Hepatocyte (in vitro differentiated cells): ENCODE data around the gene EIPR1. TPM values are rescaled to one million over a fixed set of nuclear protein-coding genes. Genes with fewer than 3 reads are reported as not detected.

Experiments used
- DNase-seq: peaks from one replicate; pipeline ENCODE4 v3.0.0-alpha.2; 2016; ENCODE audit warnings: low spot score
- H2AFZ ChIP-seq: fragments of 200-600 bp; sonication (generic); 2 replicates; pipeline ENCODE4 v1.6.0; 2016; ENCODE audit warnings: antibody characterized with exemption, mild to moderate bottlenecking
- H3K27ac ChIP-seq: fragments of 200-600 bp; sonication (generic); 2 replicates; pipeline ENCODE4 v1.5.1; 2016; ENCODE audit warnings: mild to moderate bottlenecking
- H3K27me3 ChIP-seq: fragments of 200-600 bp; sonication (generic); 2 replicates; pipeline ENCODE4 v1.6.1; 2016
- H3K36me3 ChIP-seq: fragments of 200-600 bp; sonication (generic); replicated peaks from 2 replicates; pipeline ENCODE4 v1.5.1; 2016; ENCODE audit warnings: low read depth; ENCODE audit not compliant: insufficient read depth
- H3K4me1 ChIP-seq: fragments of 200-600 bp; sonication (generic); 2 replicates; pipeline ENCODE4 v1.5.1; 2016; ENCODE audit warnings: mild to moderate bottlenecking, moderate library complexity; ENCODE audit not compliant: insufficient read depth
- H3K4me2 ChIP-seq: fragments of 200-600 bp; sonication (generic); 2 replicates; pipeline ENCODE4 v1.6.0; 2016
- H3K4me3 ChIP-seq: fragments of 200-600 bp; sonication (generic); 2 replicates; pipeline ENCODE4 v1.5.1; 2016; ENCODE audit warnings: mild to moderate bottlenecking
- H3K79me2 ChIP-seq: fragments of 200-600 bp; sonication (generic); 2 replicates; pipeline ENCODE4 v1.6.0; 2017; ENCODE audit warnings: mild to moderate bottlenecking
- H3K9me2 ChIP-seq: fragments of 200-600 bp; sonication (generic); replicated peaks from 2 replicates; pipeline ENCODE4 v1.6.0; 2017; ENCODE audit warnings: mild to moderate bottlenecking; ENCODE audit not compliant: insufficient read depth
- H3K9me3 ChIP-seq: fragments of 200-600 bp; sonication (generic); 2 replicates; pipeline ENCODE4 v1.5.1; 2016; ENCODE audit warnings: low read depth, mild to moderate bottlenecking
- H4K20me1 ChIP-seq: fragments of 200-600 bp; sonication (generic); 2 replicates; pipeline ENCODE4 v1.6.0; 2016; ENCODE audit warnings: mild to moderate bottlenecking; ENCODE audit not compliant: insufficient read depth, poor library complexity, severe bottlenecking
- EZH2 ChIP-seq: fragments of 200-600 bp; sonication (generic); IDR thresholded peaks from 2 replicates; pipeline ENCODE4 v1.6.1; 2016; ENCODE audit warnings: antibody characterized with exemption, mild to moderate bottlenecking, borderline replicate concordance
- EZH2phosphoT487 ChIP-seq: fragments of 200-600 bp; sonication (generic); IDR thresholded peaks from one replicate; pipeline ENCODE4 v1.6.1; 2018; ENCODE audit warnings: antibody characterized with exemption, mild to moderate bottlenecking, low read depth, moderate library complexity; ENCODE audit not compliant: unreplicated experiment, severe bottlenecking
- WGBS: methylation state at CpG from one replicate; pipeline ENCODE4 v1.1.6; 2016; ENCODE audit warnings: low lambda C conversion rate; ENCODE audit errors: missing lambda C conversion rate; 5-methylcytosine and 5-hydroxymethylcytosine counted together
- polyA plus RNA-seq: library from polyadenylated mRNA; unstranded; fragments of >200 nt; fragmentation: Nextera tagmentation; extraction: Ambion mirVana; gene quantifications from 2 replicates; pipeline ENCODE4 v1.2.1, GENCODE V29; 2016
- total RNA-seq: library from RNA; depleted of rRNA; stranded (reverse); fragments of >200 nt; gene quantifications from 2 replicates; pipeline ENCODE4 v1.2.3, GENCODE V29; 2014
- TF ChIP-seq, protein P1 (sequence below): fragments of 200-600 bp; sonication (generic); IDR thresholded peaks from 2 replicates; pipeline ENCODE4 v1.5.1; 2016; ENCODE audit warnings: antibody characterized with exemption, mild to moderate bottlenecking; ENCODE audit not compliant: poor library complexity

EIPR1 gene
- total and polyA plus RNA-seq, 2 experiments from 2014 or later = 27.4 to 42.3 TPM

DNA sequence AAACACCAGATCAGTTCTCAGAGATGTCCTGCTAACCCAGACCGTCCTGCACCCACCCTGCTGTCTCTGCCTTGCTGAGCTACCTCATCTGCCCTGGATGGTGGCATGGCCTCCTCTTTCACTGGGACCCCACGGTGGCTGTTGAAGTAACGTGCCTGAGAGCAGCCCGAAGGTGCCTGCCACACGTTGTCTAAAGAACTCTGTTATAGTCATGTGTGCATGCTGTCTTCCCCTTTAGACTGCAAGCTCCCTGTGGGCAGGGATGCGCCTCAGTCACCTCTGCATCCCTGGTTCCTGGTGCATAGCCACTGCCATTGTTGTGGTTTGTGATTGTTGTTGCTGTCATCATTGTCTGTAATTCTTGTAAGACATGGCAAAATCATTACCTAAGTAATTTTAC, 235.9 kb downstream of the EIPR1 start:
- Histone ChIP-seq H3K9me3 (no peaks in the 10 kb centered on the region), H3K27me3 (no peaks in the 10 kb centered on the region), H3K4me1 (no peaks in the 10 kb centered on the region), H3K4me2 (no peak overlapping the region), H3K4me3 (no peak overlapping the region), H2AFZ (no peak overlapping the region), H3K79me2 (no peaks in the 10 kb centered on the region), H3K36me3 (no peaks in the 10 kb centered on the region), H4K20me1 (no peaks in the 10 kb centered on the region), H3K9me2 (no peaks in the 10 kb centered on the region), H3K27ac (no peak overlapping the region)
- 94% methylated on average over 6 of the region's 6 CpGs for WGBS
- DNase-seq = no peak
- TF ChIP-seq, protein P1, sequence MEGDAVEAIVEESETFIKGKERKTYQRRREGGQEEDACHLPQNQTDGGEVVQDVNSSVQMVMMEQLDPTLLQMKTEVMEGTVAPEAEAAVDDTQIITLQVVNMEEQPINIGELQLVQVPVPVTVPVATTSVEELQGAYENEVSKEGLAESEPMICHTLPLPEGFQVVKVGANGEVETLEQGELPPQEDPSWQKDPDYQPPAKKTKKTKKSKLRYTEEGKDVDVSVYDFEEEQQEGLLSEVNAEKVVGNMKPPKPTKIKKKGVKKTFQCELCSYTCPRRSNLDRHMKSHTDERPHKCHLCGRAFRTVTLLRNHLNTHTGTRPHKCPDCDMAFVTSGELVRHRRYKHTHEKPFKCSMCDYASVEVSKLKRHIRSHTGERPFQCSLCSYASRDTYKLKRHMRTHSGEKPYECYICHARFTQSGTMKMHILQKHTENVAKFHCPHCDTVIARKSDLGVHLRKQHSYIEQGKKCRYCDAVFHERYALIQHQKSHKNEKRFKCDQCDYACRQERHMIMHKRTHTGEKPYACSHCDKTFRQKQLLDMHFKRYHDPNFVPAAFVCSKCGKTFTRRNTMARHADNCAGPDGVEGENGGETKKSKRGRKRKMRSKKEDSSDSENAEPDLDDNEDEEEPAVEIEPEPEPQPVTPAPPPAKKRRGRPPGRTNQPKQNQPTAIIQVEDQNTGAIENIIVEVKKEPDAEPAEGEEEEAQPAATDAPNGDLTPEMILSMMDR = no peak
- TF ChIP-seq EZH2phosphoT487 (no peak), EZH2 (no peak)

DNA sequence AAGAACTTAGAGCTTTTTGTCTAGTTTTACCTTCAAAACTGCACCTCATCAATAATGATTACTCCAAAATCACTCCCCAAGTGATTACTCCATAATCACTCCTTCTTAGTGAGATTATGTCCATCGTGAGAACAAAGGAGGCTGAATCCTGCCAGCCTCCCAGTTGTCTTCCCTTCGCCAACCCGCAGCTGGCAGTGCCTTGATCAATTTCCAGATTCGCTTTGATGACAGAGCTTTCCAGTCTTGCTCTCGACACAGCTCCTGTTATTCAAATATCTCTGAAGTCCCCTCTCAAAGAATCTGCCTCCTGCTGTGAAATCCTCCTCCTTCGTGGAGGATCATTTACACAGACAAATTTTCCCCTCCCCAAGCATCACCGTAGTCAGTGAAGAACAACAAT, 237.7 kb downstream of the EIPR1 start:
- TF ChIP-seq, protein P1 = no peak
- TF ChIP-seq EZH2 (no peak), EZH2phosphoT487 (no peak)
- Histone ChIP-seq H3K27ac (no peak overlapping the region), H3K4me1 (no peaks in the 10 kb centered on the region), H3K79me2 (no peaks in the 10 kb centered on the region), H3K36me3 (no peaks in the 10 kb centered on the region), H3K9me2 (no peaks in the 10 kb centered on the region), H3K9me3 (no peaks in the 10 kb centered on the region), H2AFZ (no peak overlapping the region), H4K20me1 (no peaks in the 10 kb centered on the region), H3K4me2 (no peak overlapping the region), H3K27me3 (no peaks in the 10 kb centered on the region), H3K4me3 (no peak overlapping the region)
- DNase-seq = no peak
- WGBS = 76% methylated on average over 7 of the region's 7 CpGs

Other genes with a start within 250 kb of the EIPR1 start
- gene TRAPPC12, start 1.9 kb upstream of the EIPR1 start, total RNA-seq = 38.7 and 61.2 TPM in 2 replicates
- gene TRAPPC12, start 1.9 kb upstream of the EIPR1 start, polyA plus RNA-seq = 49.3 and 66.5 TPM in 2 replicates
- gene ADI1, start 141.7 kb upstream of the EIPR1 start, total RNA-seq = 97.7 and 106 TPM in 2 replicates
- gene ADI1, start 141.7 kb upstream of the EIPR1 start, polyA plus RNA-seq = 154 and 204 TPM in 2 replicates
- 15.3 and 16.6 TPM in 2 replicates for gene RNASEH1, start 180.5 kb upstream of the EIPR1 start, total RNA-seq
- gene RNASEH1, start 180.5 kb upstream of the EIPR1 start, polyA plus RNA-seq = 25.6 and 26.9 TPM in 2 replicates
- 3,340 and 3,712 TPM in 2 replicates for gene RPS7, start 197.4 kb upstream of the EIPR1 start, total RNA-seq
- 400 and 446 TPM in 2 replicates for gene RPS7, start 197.4 kb upstream of the EIPR1 start, polyA plus RNA-seq
- 22.6 TPM in 2 replicates for gene COLEC11, start 217.3 kb upstream of the EIPR1 start, total RNA-seq
- 20.9 and 21.5 TPM in 2 replicates for gene COLEC11, start 217.3 kb upstream of the EIPR1 start, polyA plus RNA-seq